ENCODE data around the gene PRKCD.

PRKCD gene

GRCh38 chr3:53173107-53173506, 12.1 kb downstream of the PRKCD start:
- no peak for TF ChIP-seq CTCF (IDR thresholded peaks at IDR 0.05; ENCODE audit: low read depth, low read length)
- no peak overlapping the region for H3K4me3 ChIP-seq (ENCODE audit: low read depth, low read length)

GRCh38 chr3:53174346-53175250, 13.6 kb downstream of the PRKCD start:
- TF ChIP-seq CTCF (IDR thresholded peaks at IDR 0.05; ENCODE audit: low read depth, low read length) = no peak

GRCh38 chr3:53175613-53176540, 14.9 kb downstream of the PRKCD start:
- TF ChIP-seq CTCF (IDR thresholded peaks at IDR 0.05; ENCODE audit: low read depth, low read length) = no peak
- no peak overlapping the region for H3K4me3 ChIP-seq (ENCODE audit: low read depth, low read length)

More at GRCh38 chr3:53174346-53175250, 13.6 kb downstream of the PRKCD start:
- no peak overlapping the region for H3K4me3 ChIP-seq (ENCODE audit: low read depth, low read length)

GRCh38 chr3:53178246-53178645, 17.2 kb downstream of the PRKCD start:
- TF ChIP-seq CTCF (IDR thresholded peaks at IDR 0.05; ENCODE audit: low read depth, low read length) = no peak
- H3K4me3 ChIP-seq (ENCODE audit: low read depth, low read length) = no peak overlapping the region

GRCh38 chr3:53179580-53179979, 18.6 kb downstream of the PRKCD start:
- no peak overlapping the region for H3K4me3 ChIP-seq (ENCODE audit: low read depth, low read length)
- no peak for TF ChIP-seq CTCF (IDR thresholded peaks at IDR 0.05; ENCODE audit: low read depth, low read length)

- TF ChIP-seq CTCF (IDR thresholded peaks at IDR 0.05; ENCODE audit: low read depth, low read length) = no peak
- no peak overlapping the region for H3K4me3 ChIP-seq (ENCODE audit: low read depth, low read length)
Measured at GRCh38 chr3:53180305-53181023, 19.5 kb downstream of the PRKCD start.

Measured in WI38 (cell line).